Activated effector memory CD4-positive, alpha-beta T cell treated with anti-CD3 and anti-CD28 coated beads, Interleukin-2, amount 50 U/mL, for 16 hours (primary cell): ENCODE data around the gene KCNE2.
A peak's percentile ranks its signal among the peaks of the same experiment; 100 is the strongest.
"Not testable (repeated sequence)": the region's sequence is repeated elsewhere in the genome, so short reads cannot be mapped to it uniquely, and the experiment has no call there.

ENCODE experiments used
- DNase-seq: peaks from one replicate; pipeline ENCODE4 v3.0.0-alpha.2; 2020

Gene KCNE2

GRCh38 chr21:34354836-34355235, 9.0 kb upstream of the KCNE2 start:
- peak; percentile 21 for DNase-seq

GRCh38 chr21:34355570-34355969, 8.2 kb upstream of the KCNE2 start:
- DNase-seq, result no peak

DNA sequence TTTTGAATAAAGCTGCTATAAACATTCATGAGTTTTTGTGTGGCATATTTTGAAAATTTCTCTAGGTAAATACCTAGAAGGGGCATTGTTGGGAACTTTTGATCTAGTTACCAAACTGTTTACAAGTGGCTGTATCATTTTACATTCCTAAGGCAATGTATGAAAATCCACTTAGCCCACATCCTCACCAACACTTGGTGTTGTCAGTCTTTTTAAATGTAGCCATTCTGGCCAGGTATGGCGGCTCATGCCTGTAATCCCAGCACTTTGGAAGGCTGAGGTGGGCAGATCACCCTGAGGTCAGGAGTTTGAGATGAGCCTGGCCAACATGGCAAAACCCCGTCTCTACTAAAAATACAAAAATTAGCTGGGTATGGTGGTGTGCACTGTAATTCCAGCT, 5.9 kb upstream of the KCNE2 start:
- no peak for DNase-seq

DNA sequence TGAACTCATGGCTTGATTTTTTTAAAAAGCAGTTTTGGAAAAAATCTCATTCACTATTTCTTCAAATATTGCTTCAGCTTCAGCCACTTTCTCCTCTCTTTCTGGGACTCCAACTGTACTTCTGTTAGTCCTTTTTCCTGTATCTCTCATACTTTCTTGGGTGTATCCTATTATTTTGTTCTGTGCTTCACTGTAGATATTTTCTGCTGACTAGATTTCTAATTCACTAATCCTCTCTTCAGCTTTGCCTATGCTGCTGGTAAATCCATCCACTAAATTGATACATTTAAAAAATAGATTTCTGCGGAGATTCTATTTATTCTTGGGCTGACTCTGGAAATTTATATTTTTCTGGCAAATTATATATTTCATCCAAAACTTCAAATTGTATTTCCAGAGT, 4.9 kb upstream of the KCNE2 start:
- DNase-seq, result no peak

DNA sequence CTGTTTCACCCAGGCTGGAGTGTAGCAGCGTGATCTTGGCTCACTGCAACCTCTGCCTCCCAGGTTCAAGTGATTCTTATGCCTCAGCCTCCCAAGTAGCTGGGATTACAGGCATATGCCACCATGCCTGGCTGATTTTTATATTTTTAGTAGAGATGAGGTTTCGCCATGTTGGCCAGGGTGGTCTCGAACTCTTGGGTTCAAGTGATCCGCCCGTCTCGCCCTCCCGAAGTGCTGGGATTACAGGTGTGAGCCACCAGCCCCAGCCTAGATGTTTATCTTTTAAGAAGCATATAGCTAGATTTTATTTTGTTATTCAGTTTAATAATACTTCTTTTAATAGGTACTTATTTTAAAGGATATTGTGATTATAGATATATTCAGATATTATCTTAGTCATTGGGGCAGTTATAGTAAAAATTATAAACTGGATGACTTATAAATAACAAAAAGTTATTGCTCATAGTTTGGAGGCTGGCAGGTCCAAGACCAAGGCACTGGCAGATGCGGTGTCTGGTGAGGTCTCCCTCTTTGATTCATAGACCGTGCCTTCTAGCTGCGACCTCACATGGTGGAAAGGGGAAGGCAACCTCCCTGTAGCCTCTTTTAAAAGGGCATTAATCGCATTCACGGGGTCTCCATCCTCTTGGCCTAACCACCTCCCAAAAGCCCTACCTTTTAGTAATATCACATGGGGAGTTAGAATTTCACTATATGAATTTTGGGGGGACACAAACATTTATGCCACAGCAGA, 3.1 kb upstream of the KCNE2 start:
- peak; percentile 19 for DNase-seq

- DNase-seq, result no peak
These were observed 1.7 kb upstream of the KCNE2 start for GRCh38 chr21:34362136-34362444.

DNA sequence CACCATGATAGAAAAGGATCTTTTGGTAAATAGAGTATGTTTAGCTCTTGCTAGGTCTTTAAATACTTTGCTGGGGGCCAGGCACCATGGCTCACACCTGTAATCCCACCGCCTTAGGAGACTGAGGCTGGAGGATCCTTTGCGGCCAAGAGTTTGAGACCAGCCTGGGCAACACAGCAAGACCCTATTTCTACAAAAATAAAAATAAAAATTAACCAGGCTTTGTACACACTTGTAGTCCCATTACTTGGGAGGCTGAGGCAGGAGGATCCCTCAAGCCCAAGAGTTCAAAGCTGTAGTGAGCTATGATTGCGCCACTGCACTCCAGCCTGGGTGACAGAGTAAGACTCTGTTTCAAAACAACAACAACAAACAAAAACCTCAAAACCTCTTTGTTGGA, 1.1 kb upstream of the KCNE2 start:
- peak; percentile 19 for DNase-seq

GRCh38 chr21:34364921-34365320, 1.1 kb downstream of the KCNE2 start:
- DNase-seq, result peak; percentile 43

GRCh38 chr21:34365809-34366208, 2.0 kb downstream of the KCNE2 start:
- DNase-seq, result peak; percentile 43

GRCh38 chr21:34367320-34367935, 3.6 kb downstream of the KCNE2 start:
- DNase-seq, result peak; percentile 66

DNA sequence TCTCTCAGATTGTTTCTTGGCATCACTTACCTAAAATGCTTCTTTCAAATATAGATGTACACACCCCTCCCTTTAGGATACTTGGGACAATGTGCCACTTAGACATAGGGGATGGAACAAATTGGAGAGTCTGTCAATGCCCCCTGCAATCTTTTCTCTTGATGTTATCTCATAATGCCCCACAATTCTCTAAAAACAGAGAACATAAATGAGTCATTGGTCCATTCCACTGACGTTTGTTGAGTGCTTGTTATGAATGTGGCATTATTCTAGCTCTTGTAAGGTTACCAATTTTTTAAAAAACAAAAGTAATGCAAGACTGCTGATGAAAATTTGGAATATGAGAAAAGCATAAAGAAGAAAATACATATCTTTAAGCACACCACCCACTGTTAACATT, 5.9 kb downstream of the KCNE2 start:
- DNase-seq, result no peak

GRCh38 chr21:34372321-34372720, 8.5 kb downstream of the KCNE2 start:
- DNase-seq, result peak; percentile 34

- not testable (repeated sequence) for DNase-seq
These were observed 10.7 kb downstream of the KCNE2 start for GRCh38 chr21:34374462-34374861.

- DNase-seq, result not testable (repeated sequence)
These were observed 11.3 kb downstream of the KCNE2 start, which contains the start of gene SMIM11 for GRCh38 chr21:34374940-34375618. TSS of gene SMIM11 (plus strand) at chr21:34375507. CDS start at chr21:34379505, 3,998 bp downstream.

DNA sequence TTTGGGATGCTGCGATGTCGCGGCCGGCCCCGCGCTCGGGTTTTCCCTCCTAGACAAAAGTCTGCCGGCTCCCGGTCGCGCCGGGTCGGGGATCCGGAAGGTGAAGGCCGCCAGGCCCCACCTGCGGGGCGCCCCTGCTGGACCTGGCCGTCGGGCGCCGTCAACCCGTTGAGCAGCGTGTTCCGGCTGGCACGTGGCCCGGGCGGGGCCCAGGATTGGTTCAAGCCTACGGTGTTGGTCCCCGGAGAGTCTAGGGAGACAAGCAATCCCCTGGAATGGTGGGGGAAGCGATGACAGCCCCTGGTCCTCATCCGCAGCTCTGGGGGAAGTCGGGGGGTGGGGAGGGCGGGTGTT, 11.8 kb downstream of the KCNE2 start:
- not testable (repeated sequence) for DNase-seq

DNA sequence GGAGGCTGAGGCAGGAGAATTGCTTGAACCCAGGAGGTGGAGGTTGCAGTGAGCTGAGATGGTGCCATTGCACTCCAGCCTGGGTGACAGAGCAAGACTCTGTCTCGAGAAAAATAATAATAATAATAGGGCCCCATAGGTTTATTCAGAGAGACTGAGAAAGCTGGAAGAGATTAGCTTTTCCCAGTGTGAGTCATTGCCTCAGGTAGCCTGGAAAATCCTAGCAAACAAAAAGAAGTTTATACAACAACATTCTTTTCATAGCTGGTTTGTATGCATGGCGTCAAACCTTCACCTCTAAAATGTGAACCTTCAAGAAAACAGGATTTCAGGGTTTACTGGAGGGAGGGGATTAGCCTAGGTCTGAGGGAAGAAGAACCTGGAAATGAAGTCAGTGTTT, 19.3 kb downstream of the KCNE2 start:
- not testable (repeated sequence) for DNase-seq

- DNase-seq, result not testable (repeated sequence)
These were observed 20.1 kb downstream of the KCNE2 start for GRCh38 chr21:34383724-34384415.

DNA sequence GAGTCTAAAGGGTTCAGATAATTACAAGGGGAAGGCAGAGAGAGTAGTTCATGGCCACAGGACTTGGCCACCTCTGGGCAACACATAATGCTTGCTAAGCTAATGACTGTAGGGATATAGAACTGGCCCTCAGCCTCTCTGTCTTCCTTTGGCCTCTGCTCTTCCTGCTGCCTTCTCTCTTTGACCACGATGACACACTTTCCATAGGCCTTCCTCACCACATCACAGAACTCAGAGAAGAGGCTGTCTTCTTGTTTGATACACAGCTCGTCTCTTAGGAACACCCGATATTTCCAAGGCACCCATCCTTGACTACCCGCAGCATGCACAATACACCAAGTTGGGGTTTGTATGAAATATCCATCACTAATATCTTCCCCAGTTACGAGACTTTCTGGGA, 36.7 kb downstream of the KCNE2 start:
- not testable (repeated sequence) for DNase-seq

- not testable (repeated sequence) for DNase-seq
These were observed 40.9 kb downstream of the KCNE2 start for GRCh38 chr21:34404742-34405141.

DNA sequence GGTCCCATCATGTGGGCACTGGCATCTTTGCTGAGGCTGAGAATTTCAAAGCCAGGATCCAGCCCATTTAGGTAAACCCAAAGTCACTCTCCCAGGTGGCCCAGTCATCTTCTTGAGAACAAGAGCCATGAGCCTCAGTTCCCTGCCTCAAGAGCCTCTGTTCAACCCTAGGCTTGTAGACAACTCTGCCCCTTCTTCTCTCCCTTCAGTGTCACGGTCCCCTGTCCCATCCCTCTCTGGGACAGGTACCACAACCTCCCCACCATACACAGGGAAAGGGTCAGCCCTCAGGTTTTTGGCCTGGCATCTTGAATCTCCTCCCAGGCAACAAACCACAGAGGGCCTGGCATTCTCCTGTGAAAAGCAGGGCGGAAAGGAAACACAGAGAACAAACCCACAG, 41.9 kb downstream of the KCNE2 start:
- DNase-seq, result not testable (repeated sequence)

DNA sequence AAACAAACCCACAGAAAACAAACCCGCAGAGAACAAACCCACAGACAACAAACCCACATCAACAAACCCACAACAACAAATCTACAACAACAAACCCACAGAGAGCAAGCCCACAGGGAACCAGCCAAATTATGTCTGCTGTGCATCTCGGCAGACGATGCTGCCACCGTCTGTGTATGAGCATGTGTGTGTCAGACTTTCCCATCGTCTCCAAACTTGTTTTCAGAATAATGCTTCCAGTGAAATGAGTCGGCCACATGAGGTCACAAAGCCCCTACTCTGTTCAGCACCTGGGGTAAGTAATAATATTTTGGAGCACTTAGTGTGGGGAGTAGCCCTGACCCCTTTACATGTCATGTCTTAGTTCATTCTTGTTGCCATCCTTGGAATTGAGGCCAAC, 42.3 kb downstream of the KCNE2 start:
- DNase-seq, result not testable (repeated sequence)

DNA sequence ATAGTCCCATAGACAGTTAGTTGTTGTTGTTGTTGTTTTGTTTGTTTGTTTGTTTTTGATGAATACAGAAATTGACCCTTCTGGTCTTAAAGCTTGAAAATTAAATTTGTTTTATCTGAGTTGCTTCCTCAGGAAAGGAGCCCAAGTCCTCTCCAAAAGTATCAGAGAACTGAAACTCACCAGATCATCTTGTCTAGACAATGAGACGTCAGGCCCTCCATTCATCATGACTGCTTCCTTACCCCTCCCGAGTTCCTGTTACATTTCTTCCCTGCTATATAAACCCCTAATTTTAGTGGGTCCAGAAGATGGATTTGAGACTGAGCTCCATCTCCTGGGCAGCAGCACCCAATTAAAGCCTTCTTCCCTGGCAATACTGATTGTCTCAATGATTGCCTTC, 42.9 kb downstream of the KCNE2 start:
- DNase-seq, result not testable (repeated sequence)

DNA sequence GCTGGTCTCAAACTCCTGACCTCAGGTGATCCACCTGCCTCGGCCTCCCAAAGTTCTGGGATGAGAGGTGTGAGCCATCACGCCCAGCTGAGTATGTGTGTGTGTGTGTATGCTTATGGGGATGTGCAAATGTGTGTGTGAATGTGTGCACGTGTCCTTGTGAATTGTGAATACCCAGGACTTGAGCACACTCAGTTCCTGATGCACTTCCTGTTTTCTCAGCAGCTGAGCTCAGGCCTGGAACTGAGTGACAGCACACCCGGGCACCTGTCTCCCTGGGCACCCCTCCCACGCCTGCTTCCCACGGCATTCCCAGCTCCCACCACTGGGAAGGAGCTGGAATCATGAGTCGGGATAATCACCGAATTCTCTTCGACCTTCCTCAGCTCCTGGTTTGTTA, 43.5 kb downstream of the KCNE2 start:
- DNase-seq, result not testable (repeated sequence)
